IMR-90 (cell line): ENCODE results near the gene PCBP3.

ENCODE experiments used
- MAFK ChIP-seq: IDR thresholded peaks from 2 replicates; pipeline ENCODE4 v1.6.1; 2012; ENCODE audit warnings: low read depth, low read length, improper control_type of control experiment
- MXI1 ChIP-seq: IDR thresholded peaks from 2 replicates; pipeline ENCODE4 v1.6.1; 2012; ENCODE audit warnings: low read depth, mild to moderate bottlenecking, low read length, moderate library complexity, borderline replicate concordance
- POLR2A ChIP-seq: IDR thresholded peaks from 2 replicates; pipeline ENCODE4 v1.6.1; 2012; ENCODE audit warnings: mild to moderate bottlenecking, low read depth, low read length
- RCOR1 ChIP-seq: IDR thresholded peaks from 2 replicates; pipeline ENCODE4 v1.6.1; 2012; ENCODE audit warnings: mild to moderate bottlenecking, low read length, improper control_type of control experiment; ENCODE audit not compliant: insufficient replicate concordance
- RFX5 ChIP-seq: IDR thresholded peaks from 2 replicates; pipeline ENCODE4 v1.8.0; 2012; ENCODE audit warnings: low read depth, mild to moderate bottlenecking, low read length, moderate library complexity
- TF ChIP-seq, protein P1 (sequence below): conservative IDR thresholded peaks from 2 replicates; pipeline ENCODE4 v1.5.1; 2012; ENCODE audit warnings: mild to moderate bottlenecking, low read depth, low read length, improper control_type of control experiment

- TF ChIP-seq, protein P1, sequence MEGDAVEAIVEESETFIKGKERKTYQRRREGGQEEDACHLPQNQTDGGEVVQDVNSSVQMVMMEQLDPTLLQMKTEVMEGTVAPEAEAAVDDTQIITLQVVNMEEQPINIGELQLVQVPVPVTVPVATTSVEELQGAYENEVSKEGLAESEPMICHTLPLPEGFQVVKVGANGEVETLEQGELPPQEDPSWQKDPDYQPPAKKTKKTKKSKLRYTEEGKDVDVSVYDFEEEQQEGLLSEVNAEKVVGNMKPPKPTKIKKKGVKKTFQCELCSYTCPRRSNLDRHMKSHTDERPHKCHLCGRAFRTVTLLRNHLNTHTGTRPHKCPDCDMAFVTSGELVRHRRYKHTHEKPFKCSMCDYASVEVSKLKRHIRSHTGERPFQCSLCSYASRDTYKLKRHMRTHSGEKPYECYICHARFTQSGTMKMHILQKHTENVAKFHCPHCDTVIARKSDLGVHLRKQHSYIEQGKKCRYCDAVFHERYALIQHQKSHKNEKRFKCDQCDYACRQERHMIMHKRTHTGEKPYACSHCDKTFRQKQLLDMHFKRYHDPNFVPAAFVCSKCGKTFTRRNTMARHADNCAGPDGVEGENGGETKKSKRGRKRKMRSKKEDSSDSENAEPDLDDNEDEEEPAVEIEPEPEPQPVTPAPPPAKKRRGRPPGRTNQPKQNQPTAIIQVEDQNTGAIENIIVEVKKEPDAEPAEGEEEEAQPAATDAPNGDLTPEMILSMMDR, result no peak
- no peak for TF ChIP-seq MAFK
- TF ChIP-seq MXI1, result no peak
- no peak for TF ChIP-seq RCOR1
- no peak for TF ChIP-seq POLR2A
- no peak for TF ChIP-seq RFX5
Observed at GRCh38 chr21:45706299-45706698, 62.8 kb downstream of the PCBP3 start.
